HepG2 (cell line): ENCODE measurements around the gene GNA12. TPM values are rescaled to one million over a fixed set of nuclear protein-coding genes. Genes with fewer than 3 reads are reported as not detected.

Experiments
- ASH2L ChIP-seq: fragments of 300-600, 200-600 bp; sonication (generic); IDR thresholded peaks from 2 replicates; pipeline ENCODE4 v1.7.0; 2017; ENCODE audit warnings: low read depth, mild to moderate bottlenecking, moderate library complexity, mixed read lengths, low read length; ENCODE audit not compliant: insufficient read length
- ATF7 ChIP-seq, 2 experiments: fragments of 450-650 bp in 1 of 2; sonication (generic) in 1 of 2; formaldehyde crosslinking in 1 of 2; IDR thresholded peaks; 2 replicates each; pipeline versions ENCODE4 v1.4.0 to v1.6.1; 2016 to 2020; ENCODE audit warnings: antibody characterized with exemption in 1 of 2, mild to moderate bottlenecking in 1 of 2, missing genetic modification reagents in 1 of 2
- CENPX ChIP-seq: sonication (generic); formaldehyde crosslinking; IDR thresholded peaks from 2 replicates; pipeline ENCODE4 v1.9.0; 2021; ENCODE audit warnings: mild to moderate bottlenecking, missing genetic modification reagents, moderate library complexity
- CHCHD3 ChIP-seq: sonication (generic); formaldehyde crosslinking; IDR thresholded peaks from 2 replicates; pipeline ENCODE4 v1.8.0; 2022; ENCODE audit warnings: mild to moderate bottlenecking, missing genetic modification reagents, moderate library complexity
- KMT2A ChIP-seq: sonication (generic); formaldehyde crosslinking; IDR thresholded peaks from 2 replicates; pipeline ENCODE4 v1.4.0; 2020; ENCODE audit warnings: missing genetic modification reagents
- MAFF ChIP-seq: IDR thresholded peaks from 2 replicates; pipeline ENCODE4 v1.6.1; 2011; ENCODE audit warnings: low read depth, low read length, improper control_type of control experiment
- MIER3 ChIP-seq: IDR thresholded peaks from 2 replicates; pipeline ENCODE4 v1.6.1; 2016; ENCODE audit warnings: missing compliant biosample characterization, borderline replicate concordance
- NFE2L2 ChIP-seq: fragments of 150-350 bp; IDR thresholded peaks from 2 replicates; pipeline ENCODE4 v1.6.1; 2014; ENCODE audit warnings: low read length
- NR0B2 ChIP-seq: sonication (generic); formaldehyde crosslinking; IDR thresholded peaks from 2 replicates; pipeline ENCODE4 v1.4.0; 2020; ENCODE audit warnings: mild to moderate bottlenecking, missing genetic modification reagents
- SMARCE1 ChIP-seq: fragments of 450-650 bp; IDR thresholded peaks from 2 replicates; pipeline ENCODE4 v1.6.1; 2017; ENCODE audit warnings: borderline replicate concordance
- TBX3 ChIP-seq: fragments of 450-650 bp; IDR thresholded peaks from 2 replicates; pipeline ENCODE4 v1.6.1; 2017; ENCODE audit warnings: antibody characterized with exemption, mild to moderate bottlenecking, inconsistent platforms, borderline replicate concordance
- TEAD3 ChIP-seq: optimal IDR thresholded peaks from 2 replicates; pipeline ENCODE3; 2016; ENCODE audit warnings: borderline replicate concordance
- TGIF2 ChIP-seq: IDR thresholded peaks from 2 replicates; pipeline ENCODE4 v1.6.1; 2016; ENCODE audit warnings: control low read depth, missing compliant biosample characterization
- ZBTB38 ChIP-seq: sonication (generic); formaldehyde crosslinking; IDR thresholded peaks from 2 replicates; pipeline ENCODE4 v1.5.1; 2020; ENCODE audit warnings: mild to moderate bottlenecking, missing genetic modification reagents
- ZBTB7B ChIP-seq: sonication (generic); formaldehyde crosslinking; IDR thresholded peaks from 2 replicates; pipeline ENCODE4 v1.4.0; 2020; ENCODE audit warnings: missing genetic modification reagents
- ZNF292 ChIP-seq: sonication (generic); formaldehyde crosslinking; IDR thresholded peaks from 2 replicates; pipeline ENCODE4 v1.8.1; 2022; ENCODE audit warnings: mild to moderate bottlenecking, low read depth, missing genetic modification reagents, borderline replicate concordance
- ZNF432 ChIP-seq: sonication (generic); formaldehyde crosslinking; IDR thresholded peaks from 2 replicates; pipeline ENCODE4 v1.5.0; 2020; ENCODE audit warnings: missing genetic modification reagents, mild to moderate bottlenecking, borderline replicate concordance
- ZNF451 ChIP-seq: sonication (generic); formaldehyde crosslinking; IDR thresholded peaks from 2 replicates; pipeline ENCODE4 v1.5.0; 2020; ENCODE audit warnings: mild to moderate bottlenecking, missing genetic modification reagents
- ZNF563 ChIP-seq: sonication (generic); formaldehyde crosslinking; IDR thresholded peaks from 2 replicates; pipeline ENCODE4 v1.8.0; 2022; ENCODE audit warnings: mild to moderate bottlenecking, moderate library complexity, missing genetic modification reagents
- ZNF674 ChIP-seq: sonication (generic); formaldehyde crosslinking; IDR thresholded peaks from 2 replicates; pipeline ENCODE4 v1.5.0; 2020; ENCODE audit warnings: low read depth, mild to moderate bottlenecking, missing genetic modification reagents
- ZNF687 ChIP-seq: sonication (generic); formaldehyde crosslinking; IDR thresholded peaks from 2 replicates; pipeline ENCODE4 v1.5.1; 2020; ENCODE audit warnings: mild to moderate bottlenecking, missing genetic modification reagents, moderate library complexity
- ZSCAN29 ChIP-seq: sonication (generic); formaldehyde crosslinking; conservative IDR thresholded peaks from 2 replicates; pipeline ENCODE4 v1.4.0; 2020; ENCODE audit warnings: mild to moderate bottlenecking, missing genetic modification reagents
- polyA plus RNA-seq, 8 experiments: library from polyadenylated mRNA; depleted of rRNA in 3 of 8; stranded (reverse) in 7 of 8; unstranded in 1 of 8; fragments of >200 nt; fragmentation: Illumina TruSeq in 4 of 8; extraction: Trizol in 4 of 8; gene quantifications; 2 replicates each; pipeline versions ENCODE4 v1.2.1 to v1.2.3, GENCODE V29; 2011 to 2016; ENCODE audit warnings: low read depth in 4 of 8, missing spikeins in 1 of 8, mixed read lengths in 1 of 8; ENCODE audit not compliant: insufficient read depth in 1 of 8
- total RNA-seq, 5 experiments: library from RNA; depleted of rRNA; stranded (reverse); fragments of >200 nt; fragmentation: Illumina TruSeq; extraction: Trizol; gene quantifications; 2 replicates each; pipeline ENCODE4 v1.2.3, GENCODE V29; 2016; ENCODE audit warnings: low read depth in 1 of 5
- TF ChIP-seq, protein P1 (sequence below): sonication (generic); formaldehyde crosslinking; IDR thresholded peaks from 2 replicates; pipeline ENCODE4 v1.5.0; 2020; ENCODE audit warnings: mild to moderate bottlenecking, missing genetic modification reagents

GNA12 gene
- total and polyA plus RNA-seq, 2 of the 13 experiments (the other 11 are each of a cell fraction or from before 2014, with no cell fraction given), result 16.2 to 50.9 TPM

DNA sequence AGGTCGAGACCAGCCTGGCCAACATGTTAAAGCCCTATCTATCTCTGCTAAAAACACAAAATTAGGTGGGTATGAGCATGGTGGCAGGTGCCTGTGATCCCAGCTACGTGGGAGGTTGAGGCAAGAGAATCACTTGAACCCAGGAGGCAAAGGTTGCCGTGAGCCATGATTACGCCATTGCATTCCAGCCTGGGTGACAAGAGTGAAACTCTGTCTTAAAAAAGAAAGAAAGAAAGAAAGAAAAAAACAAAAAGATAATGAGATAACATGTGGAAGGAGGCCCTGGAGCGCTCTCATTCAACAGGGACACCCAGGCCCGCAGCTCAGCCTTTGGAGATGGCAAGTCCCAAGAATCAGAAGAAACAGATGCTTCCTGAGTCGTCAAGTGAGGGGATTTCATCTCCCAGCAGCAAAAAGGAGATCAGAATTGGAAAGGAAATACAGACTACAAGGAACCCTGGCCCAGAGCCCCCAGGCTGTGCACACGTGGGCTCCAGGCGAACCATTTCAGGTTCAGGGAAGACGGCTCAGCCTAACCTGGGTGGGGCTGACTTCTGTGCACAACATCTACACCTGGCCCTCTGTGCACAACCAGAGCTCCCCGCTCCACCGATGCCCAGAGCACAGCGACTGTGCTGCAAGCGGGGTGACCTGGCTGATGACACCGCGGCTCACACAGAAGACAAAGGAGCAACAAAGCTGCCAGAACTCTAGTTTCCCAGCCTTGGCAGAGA is 33.3 kb downstream of the GNA12 start (continued):
- TF ChIP-seq ATF7 (IDR thresholded peaks at IDR 0.05) (no peak), ATF7 (CRISPR knock-in tag; IDR thresholded peaks at IDR 0.05) (no peak), SMARCE1 (no peak), ZSCAN29 (no peak), KMT2A (CRISPR knock-in tag) (peak; percentile 52; the same call in 1 of the 2 replicates), CHCHD3 (no peak), TEAD3 (CRISPR knock-in tag) (peak; percentile 52), MIER3 (CRISPR knock-in tag) (no peak), ZNF563 (CRISPR knock-in tag) (no peak), ZBTB7B (CRISPR knock-in tag) (no peak), ASH2L (no peak), ZNF432 (CRISPR knock-in tag) (no peak), NR0B2 (no peak), ZNF674 (CRISPR knock-in tag) (no peak), NFE2L2 (no peak), ZNF292 (CRISPR knock-in tag) (no peak), MAFF (no peak), TBX3 (no peak), ZBTB38 (CRISPR knock-in tag) (peak; percentile 94), ZNF687 (CRISPR knock-in tag) (peak; percentile 67), TGIF2 (CRISPR knock-in tag) (0 out of 2 replicates have a peak, but pooled peaks have one; percentile 35), ZNF451 (CRISPR knock-in tag) (no peak), CENPX (CRISPR knock-in tag) (no peak)
- TF ChIP-seq, protein P1, sequence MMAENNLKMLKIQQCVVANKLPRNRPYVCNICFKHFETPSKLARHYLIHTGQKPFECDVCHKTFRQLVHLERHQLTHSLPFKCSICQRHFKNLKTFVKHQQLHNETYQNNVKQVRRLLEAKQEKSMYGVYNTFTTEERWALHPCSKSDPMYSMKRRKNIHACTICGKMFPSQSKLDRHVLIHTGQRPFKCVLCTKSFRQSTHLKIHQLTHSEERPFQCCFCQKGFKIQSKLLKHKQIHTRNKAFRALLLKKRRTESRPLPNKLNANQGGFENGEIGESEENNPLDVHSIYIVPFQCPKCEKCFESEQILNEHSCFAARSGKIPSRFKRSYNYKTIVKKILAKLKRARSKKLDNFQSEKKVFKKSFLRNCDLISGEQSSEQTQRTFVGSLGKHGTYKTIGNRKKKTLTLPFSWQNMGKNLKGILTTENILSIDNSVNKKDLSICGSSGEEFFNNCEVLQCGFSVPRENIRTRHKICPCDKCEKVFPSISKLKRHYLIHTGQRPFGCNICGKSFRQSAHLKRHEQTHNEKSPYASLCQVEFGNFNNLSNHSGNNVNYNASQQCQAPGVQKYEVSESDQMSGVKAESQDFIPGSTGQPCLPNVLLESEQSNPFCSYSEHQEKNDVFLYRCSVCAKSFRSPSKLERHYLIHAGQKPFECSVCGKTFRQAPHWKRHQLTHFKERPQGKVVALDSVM (CRISPR knock-in tag), result no peak
